GM23338 (cell line): ENCODE results near the gene ULK4. TPM values are rescaled to one million over a fixed set of nuclear protein-coding genes. Genes with fewer than 3 reads are reported as not detected.

Source experiments
- ATAC-seq: fragments of 200-7000 bp; cut with Tn5 transposase; 3 replicates; pipeline ENCODE4 v1.9.1; 2020
- DNase-seq: peaks from one replicate; pipeline ENCODE4 v3.0.0-alpha.2; 2015; ENCODE audit warnings: low spot score
- H2AFZ ChIP-seq: fragments of 200-600 bp; sonication (generic); 2 replicates; pipeline ENCODE4 v1.8.0; 2016; ENCODE audit warnings: antibody characterized with exemption, mild to moderate bottlenecking, moderate library complexity
- H3F3A ChIP-seq: fragments of 200-600 bp; sonication (generic); replicated peaks from 2 replicates; pipeline ENCODE4 v1.8.0; 2017; ENCODE audit warnings: antibody characterized with exemption, mixed run types, low read depth
- H3K27ac ChIP-seq: fragments of 200-600 bp; sonication (generic); 2 replicates; pipeline ENCODE4 v1.6.1; 2016; ENCODE audit warnings: low read depth
- H3K27me3 ChIP-seq: fragments of 200-600 bp; sonication (generic); 2 replicates; pipeline ENCODE4 v1.8.0; 2016; ENCODE audit warnings: mild to moderate bottlenecking, mixed run types, moderate library complexity; ENCODE audit not compliant: insufficient read depth
- H3K36me3 ChIP-seq: fragments of 200-600 bp; sonication (generic); 2 replicates; pipeline ENCODE4 v1.8.0; 2016; ENCODE audit warnings: mild to moderate bottlenecking; ENCODE audit not compliant: insufficient read depth
- H3K4me1 ChIP-seq: fragments of 200-600 bp; sonication (generic); 2 replicates; pipeline ENCODE4 v1.8.0; 2016; ENCODE audit warnings: mild to moderate bottlenecking, moderate library complexity; ENCODE audit not compliant: insufficient read depth
- H3K4me2 ChIP-seq: fragments of 200-600 bp; sonication (generic); 2 replicates; pipeline ENCODE4 v1.7.1; 2017; ENCODE audit warnings: mixed run types
- H3K4me3 ChIP-seq: fragments of 200-600 bp; sonication (generic); 2 replicates; pipeline ENCODE4 v1.6.1; 2016; ENCODE audit warnings: mixed run types
- H3K79me2 ChIP-seq: fragments of 200-600 bp; sonication (generic); replicated peaks from 2 replicates; pipeline ENCODE4 v1.8.0; 2017; ENCODE audit warnings: mild to moderate bottlenecking; ENCODE audit not compliant: insufficient read depth
- H3K9me2 ChIP-seq: fragments of 200-600 bp; sonication (generic); 2 replicates; pipeline ENCODE4 v1.8.0; 2017; ENCODE audit not compliant: insufficient read depth
- H4K20me1 ChIP-seq: fragments of 200-600 bp; sonication (generic); replicated peaks from 2 replicates; pipeline ENCODE4 v1.8.0; 2017; ENCODE audit warnings: mild to moderate bottlenecking; ENCODE audit not compliant: insufficient read depth
- H3K27ac Mint-ChIP-seq: 2 replicates; pipeline ENCODE4 v1.8.0; 2020; ENCODE audit warnings: inconsistent platforms, mild to moderate bottlenecking, moderate library complexity, mixed read lengths
- H3K27me3 Mint-ChIP-seq: 3 replicates; pipeline ENCODE4 v1.8.0; 2022; ENCODE audit warnings: low read depth, mild to moderate bottlenecking, moderate library complexity, mixed read lengths, inconsistent platforms; ENCODE audit not compliant: insufficient read depth, poor library complexity
- H3K36me3 Mint-ChIP-seq: 3 replicates; pipeline ENCODE4 v1.8.0; 2021; ENCODE audit warnings: low read depth, mild to moderate bottlenecking, inconsistent platforms, moderate library complexity, mixed read lengths
- H3K4me1 Mint-ChIP-seq: 3 replicates; pipeline ENCODE4 v1.8.0; 2020; ENCODE audit warnings: mild to moderate bottlenecking, inconsistent platforms, mixed read lengths
- H3K4me3 Mint-ChIP-seq: 3 replicates; pipeline ENCODE4 v1.8.0; 2021; ENCODE audit warnings: moderate library complexity, mild to moderate bottlenecking, inconsistent platforms, mixed read lengths
- H3K9me3 Mint-ChIP-seq: 3 replicates; pipeline ENCODE4 v1.8.0; 2020; ENCODE audit warnings: moderate library complexity, mild to moderate bottlenecking, inconsistent platforms, mixed read lengths
- CREB1 ChIP-seq: fragments of 250-450 bp; sonication (Bioruptor Pico); IDR thresholded peaks from 2 replicates; pipeline ENCODE4 v1.5.0; 2020; ENCODE audit warnings: low read depth, mild to moderate bottlenecking, moderate library complexity
- CTCF ChIP-seq, 2 experiments: fragments of 200-600 bp in 1 of 2; sonication (generic) in 1 of 2; conservative IDR thresholded peaks; 2 replicates each; pipeline versions ENCODE4 v1.5.1 to v1.6.1; 2016 to 2017; ENCODE audit warnings: antibody characterized with exemption in 2 of 2, low read depth in 2 of 2, mild to moderate bottlenecking in 2 of 2, moderate library complexity in 1 of 2
- EZH2phosphoT487 ChIP-seq: fragments of 200-600 bp; sonication (generic); IDR thresholded peaks from one replicate; pipeline ENCODE4 v1.8.1; 2018; ENCODE audit warnings: antibody characterized with exemption; ENCODE audit not compliant: unreplicated experiment
- NANOG ChIP-seq: IDR thresholded peaks from 2 replicates; pipeline ENCODE4 v1.6.1; 2016; ENCODE audit warnings: antibody characterized with exemption, borderline replicate concordance
- POLR2AphosphoS5 ChIP-seq: IDR thresholded peaks from 2 replicates; pipeline ENCODE4 v1.6.1; 2016; ENCODE audit warnings: antibody characterized with exemption, low read depth
- ZNF462 ChIP-seq: fragments of 250-450 bp; sonication (Bioruptor Pico); IDR thresholded peaks from 2 replicates; pipeline ENCODE4 v1.5.0; 2020; ENCODE audit warnings: mild to moderate bottlenecking, moderate library complexity
- polyA plus RNA-seq: library from polyadenylated mRNA; unstranded; fragments of >200 nt; fragmentation: Nextera tagmentation; extraction: Ambion mirVana; gene quantifications from 2 replicates; pipeline ENCODE4 v1.2.1, GENCODE V29; 2016
- total RNA-seq: library from RNA; depleted of rRNA; stranded (reverse); fragments of >200 nt; shearing (Covaris generic); gene quantifications from 2 replicates; pipeline ENCODE4 v1.2.3, GENCODE V29; 2014

Gene ULK4
- total and polyA plus RNA-seq, 2 experiments from 2014 or later = 20.8 to 41.4 TPM

GRCh38 chr3:41854956-41855355, 106.9 kb downstream of the ULK4 start:
- Mint-ChIP-seq H3K27ac (no peak overlapping the region), H3K9me3 (peaks cover 3% of the 10 kb centered on the region; the same call in 1 of the 3 replicates), H3K4me3 (no peak overlapping the region), H3K36me3 (peaks cover 15% of the 10 kb centered on the region), H3K4me1 (peaks cover 9% of the 10 kb centered on the region), H3K27me3 (no peaks in the 10 kb centered on the region)
- no peaks in the 10 kb centered on the region for H3K79me2 ChIP-seq
- no peaks in the 10 kb centered on the region for H3F3A ChIP-seq
- no peaks in the 10 kb centered on the region for H3K9me2 ChIP-seq
- ATAC-seq (no peak), DNase-seq (no peak)
- H3K4me3 ChIP-seq = no peak overlapping the region
- no peak overlapping the region for H3K27ac ChIP-seq
- no peaks in the 10 kb centered on the region for H3K4me1 ChIP-seq
- H3K4me2 ChIP-seq = no peak overlapping the region
- H3K36me3 ChIP-seq = no peaks in the 10 kb centered on the region
- TF ChIP-seq CTCF (conservative IDR thresholded peaks at IDR 0.05; ENCODE audit: low read depth in 2 of 2) = no peak
- no peak for TF ChIP-seq CREB1 (CRISPR knock-in tag)
- TF ChIP-seq ZNF462 (CRISPR knock-in tag) = no peak
- no peak for TF ChIP-seq EZH2phosphoT487
- TF ChIP-seq POLR2AphosphoS5 = no peak
- TF ChIP-seq NANOG = no peak
- H3K27me3 ChIP-seq = no peaks in the 10 kb centered on the region
- no peaks in the 10 kb centered on the region; the same call in 1 of the 2 replicates for H4K20me1 ChIP-seq
- no peak overlapping the region for H2AFZ ChIP-seq
